Measurements from ENCODE around the gene EFNA2. TPM values are rescaled to one million over a fixed set of nuclear protein-coding genes. Genes with fewer than 3 reads are reported as not detected.

EFNA2 gene
- total RNA-seq, 1 donor from 2014 or later: 3.8 TPM

- Mint-ChIP-seq H3K36me3 (ENCODE audit: unreplicated experiment) (peaks cover 12% of the 10 kb centered on the region), H3K9me3 (ENCODE audit: unreplicated experiment) (no peaks in the 10 kb centered on the region), H3K27me3 (ENCODE audit: unreplicated experiment) (no peaks in the 10 kb centered on the region), H3K4me1 (ENCODE audit: unreplicated experiment) (peaks cover 26% of the 10 kb centered on the region), H3K27ac (ENCODE audit: unreplicated experiment) (no peak overlapping the region), H3K4me3 (ENCODE audit: unreplicated experiment) (peak overlapping the region; percentile 65)
- no peak for DNase-seq (ENCODE audit: extremely low spot score, unreplicated experiment)
- TF ChIP-seq CTCF (IDR thresholded peaks at IDR 0.05): no peak
Observed at GRCh38 chr19:1249990-1250436, 35.7 kb upstream of the EFNA2 start.

GRCh38 chr19:1250437-1251260 lies 35.0 kb upstream of the EFNA2 start:
- Mint-ChIP-seq H3K36me3 (ENCODE audit: unreplicated experiment) (peaks cover 15% of the 10 kb centered on the region), H3K9me3 (ENCODE audit: unreplicated experiment) (no peaks in the 10 kb centered on the region), H3K27ac (ENCODE audit: unreplicated experiment) (peak overlapping the region; percentile 94), H3K27me3 (ENCODE audit: unreplicated experiment) (no peaks in the 10 kb centered on the region), H3K4me1 (ENCODE audit: unreplicated experiment) (peaks cover 31% of the 10 kb centered on the region), H3K4me3 (ENCODE audit: unreplicated experiment) (peak overlapping the region; percentile 91)
- DNase-seq (ENCODE audit: extremely low spot score, unreplicated experiment): no peak
- no peak for TF ChIP-seq CTCF (IDR thresholded peaks at IDR 0.05)

GRCh38 chr19:1251330-1252220 lies 34.1 kb upstream of the EFNA2 start:
- TF ChIP-seq CTCF (IDR thresholded peaks at IDR 0.05): no peak

GRCh38 chr19:1252221-1252820 lies 33.4 kb upstream of the EFNA2 start:
- Mint-ChIP-seq H3K4me1 (ENCODE audit: unreplicated experiment) (peaks cover 34% of the 10 kb centered on the region), H3K27me3 (ENCODE audit: unreplicated experiment) (no peaks in the 10 kb centered on the region), H3K4me3 (ENCODE audit: unreplicated experiment) (peak overlapping the region; percentile 91), H3K27ac (ENCODE audit: unreplicated experiment) (peak overlapping the region; percentile 94), H3K9me3 (ENCODE audit: unreplicated experiment) (no peaks in the 10 kb centered on the region), H3K36me3 (ENCODE audit: unreplicated experiment) (peaks cover 22% of the 10 kb centered on the region)
- peak; percentile 97 for DNase-seq (ENCODE audit: extremely low spot score, unreplicated experiment)
- TF ChIP-seq CTCF (IDR thresholded peaks at IDR 0.05): no peak

More at GRCh38 chr19:1251330-1252220, 34.1 kb upstream of the EFNA2 start:
- no peak for DNase-seq (ENCODE audit: extremely low spot score, unreplicated experiment)
- no peaks in the 10 kb centered on the region for H3K27me3 Mint-ChIP-seq (ENCODE audit: unreplicated experiment)
- H3K4me1 Mint-ChIP-seq (ENCODE audit: unreplicated experiment): peaks cover 33% of the 10 kb centered on the region
- peaks cover 20% of the 10 kb centered on the region for H3K36me3 Mint-ChIP-seq (ENCODE audit: unreplicated experiment)
- peak overlapping the region; percentile 91 for H3K4me3 Mint-ChIP-seq (ENCODE audit: unreplicated experiment)
- no peaks in the 10 kb centered on the region for H3K9me3 Mint-ChIP-seq (ENCODE audit: unreplicated experiment)
- H3K27ac Mint-ChIP-seq (ENCODE audit: unreplicated experiment): peak overlapping the region; percentile 94

Measured in osteocyte (in vitro differentiated cells).